Naive thymus-derived CD4-positive, alpha-beta T cell (primary cell): ENCODE results near the gene PLGRKT. TPM values are rescaled to one million over a fixed set of nuclear protein-coding genes. Genes with fewer than 3 reads are reported as not detected.

Source experiments
- ATAC-seq: fragments of 150-1000 bp; cut with Tn5 transposase; 2 replicates; pipeline ENCODE4 v1.10.0; 2021; ENCODE audit warnings: mild to moderate bottlenecking, moderate library complexity
- CTCF ChIA-PET: fragments of 350-600 bp; sonication (Branson Sonifier 250); formaldehyde crosslinking; loops from one replicate; lab custom pipeline; 2021; ENCODE audit warnings: antibody characterized with exemption; lab: Charles Lee
- POLR2A ChIA-PET: fragments of 350-600 bp; sonication (Branson Sonifier 250); formaldehyde crosslinking; loops from one replicate; lab custom pipeline; 2021; ENCODE audit warnings: antibody characterized with exemption, inconsistent platforms; lab: Charles Lee
- DNase-seq, 9 donors: peaks; one replicate each; pipeline versions ENCODE4 v3.0.0 to v3.0.0-alpha.2; 2020 to 2022; ENCODE audit warnings: mixed read lengths in 1 of 9
- H3K27ac ChIP-seq: one replicate; pipeline ENCODE4 v1.7.0; 2013; ENCODE audit warnings: mild to moderate bottlenecking, low read depth, low read length, moderate library complexity
- H3K27me3 ChIP-seq, 2 donors: one replicate each; pipeline ENCODE4 v1.7.0; 2013; ENCODE audit warnings: low read length in 2 of 2, mild to moderate bottlenecking in 2 of 2, moderate library complexity in 2 of 2; ENCODE audit not compliant: control insufficient read depth in 2 of 2, insufficient read depth in 2 of 2
- H3K36me3 ChIP-seq, 3 experiments: 1 replicate in 2 of 3; 2 replicates in 1 of 3; pipeline ENCODE4 v1.7.0; 2013; ENCODE audit warnings: low read length in 3 of 3, mild to moderate bottlenecking in 3 of 3, moderate library complexity in 1 of 3; ENCODE audit not compliant: insufficient read depth in 3 of 3, control insufficient read depth in 2 of 3
- H3K4me1 ChIP-seq, 2 donors: one replicate each; pipeline ENCODE4 v1.7.0; 2013; ENCODE audit warnings: low read length in 2 of 2, mild to moderate bottlenecking in 2 of 2, moderate library complexity in 1 of 2; ENCODE audit not compliant: control insufficient read depth in 2 of 2, insufficient read depth in 2 of 2
- H3K4me3 ChIP-seq: 2 replicates; pipeline ENCODE4 v1.7.0; 2013; ENCODE audit warnings: mild to moderate bottlenecking, low read length
- H3K9me3 ChIP-seq, 3 experiments: 1 replicate in 2 of 3; 2 replicates in 1 of 3; pipeline ENCODE4 v1.7.0; 2013; ENCODE audit warnings: low read length in 3 of 3; ENCODE audit not compliant: control insufficient read depth in 2 of 3
- H3K27ac Mint-ChIP-seq, 9 donors: one replicate each; pipeline ENCODE4 v1.8.0; 2020 to 2022; ENCODE audit warnings: mixed read lengths in 9 of 9, mild to moderate bottlenecking in 8 of 9, moderate library complexity in 5 of 9, inconsistent platforms in 2 of 9
- H3K27me3 Mint-ChIP-seq, 5 donors: one replicate each; pipeline ENCODE4 v1.8.0; 2021 to 2022; ENCODE audit warnings: mixed read lengths in 5 of 5, mild to moderate bottlenecking in 1 of 5
- H3K36me3 Mint-ChIP-seq, 5 donors: one replicate each; pipeline ENCODE4 v1.8.0; 2020 to 2022; ENCODE audit warnings: mixed read lengths in 5 of 5, mild to moderate bottlenecking in 3 of 5, inconsistent platforms in 1 of 5
- H3K4me1 Mint-ChIP-seq, 7 donors: one replicate each; pipeline ENCODE4 v1.8.0; 2020 to 2022; ENCODE audit warnings: mixed read lengths in 7 of 7, mild to moderate bottlenecking in 3 of 7, inconsistent platforms in 1 of 7
- H3K4me3 Mint-ChIP-seq, 10 donors: one replicate each; pipeline ENCODE4 v1.8.0; 2020 to 2022; ENCODE audit warnings: mild to moderate bottlenecking in 10 of 10, mixed read lengths in 10 of 10, moderate library complexity in 6 of 10, inconsistent platforms in 2 of 10
- H3K9me3 Mint-ChIP-seq, 11 donors: one replicate each; pipeline ENCODE4 v1.8.0; 2020 to 2022; ENCODE audit warnings: mixed read lengths in 11 of 11, mild to moderate bottlenecking in 4 of 11, inconsistent platforms in 1 of 11, moderate library complexity in 1 of 11
- intact Hi-C, 2 donors: fragments of 100-400 bp; cut with micrococcal nuclease; formaldehyde crosslinking; loops; one replicate each; pipeline ENCODE4 v1.15.1; 2023
- polyA plus RNA-seq, 2 donors: library from polyadenylated mRNA; unstranded; fragments of 300-500 nt; fragmentation: Illumina TruSeq; gene quantifications; one replicate each; pipeline ENCODE4 v1.2.3, GENCODE V29; 2021
- total RNA-seq, 6 experiments: library from RNA in 5 of 6; stranded (reverse) in 5 of 6; gene quantifications; 1 replicate in 5 of 6; 2 replicates in 1 of 6; pipeline ENCODE4 v1.2.3 and lab custom pipeline; 2021 to 2026

Gene PLGRKT
- 10 to 100 TPM; 15.8 to 31.7 (median 16.8) TPM for total RNA-seq
- 10 to 100 TPM; 41.9 to 79.6 TPM for polyA plus RNA-seq
- 12.4 reads per million, percentile 40 among the genes with 10 or more reads in this experiment for total RNA-seq (lab: John Stamatoyannopoulos, UW)

DNA sequence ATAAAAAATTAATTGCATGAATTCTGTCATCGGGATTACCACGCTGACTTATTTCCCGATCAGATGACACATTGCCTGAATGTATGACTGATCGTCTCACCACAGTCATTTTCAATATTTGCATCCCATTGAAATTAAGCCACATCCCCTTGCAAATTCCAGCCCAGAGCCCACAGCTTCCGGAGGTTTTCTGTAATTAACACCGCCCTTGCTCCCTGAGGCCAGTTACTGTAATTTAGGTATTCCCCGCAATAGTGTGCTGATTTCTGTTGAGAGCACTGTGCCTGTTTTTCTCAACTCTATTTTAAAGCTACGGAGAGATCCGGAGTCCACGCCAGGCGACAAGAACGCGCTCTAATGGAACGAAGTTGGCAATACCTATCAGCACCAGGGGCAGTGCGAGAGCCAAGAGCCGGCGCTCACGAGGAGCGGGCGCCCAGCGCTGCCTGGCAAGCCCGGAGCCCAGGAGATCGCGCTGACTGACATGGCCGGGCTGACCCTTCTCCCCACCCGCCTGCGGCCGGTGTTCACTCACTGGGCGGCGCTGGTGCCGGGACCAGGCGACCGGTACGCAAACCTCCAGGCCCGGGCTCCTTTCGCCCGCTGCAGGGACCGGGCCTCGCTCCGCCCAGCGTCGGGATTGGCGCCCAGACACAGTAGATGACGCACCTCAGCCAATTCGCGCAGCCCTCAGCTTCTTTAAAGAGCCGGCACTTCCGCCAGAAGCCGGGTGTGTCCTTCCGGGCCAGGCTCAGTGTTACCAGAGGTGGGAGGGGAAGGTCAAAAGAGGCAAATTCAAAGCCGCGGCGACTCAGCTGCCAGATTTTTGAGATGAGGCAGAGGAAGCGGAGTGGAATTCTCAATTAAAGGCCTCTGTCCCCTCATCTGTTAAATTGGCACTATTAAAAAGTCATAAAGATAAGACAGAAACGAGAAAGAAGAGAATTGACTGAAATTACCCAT, at the start of gene PLGRKT:
PLGRKT (minus strand) TSS at position 672 of the 963 bp plus-strand sequence. CDS start 5,948 bp downstream, outside the sequence.
- peak within 1 kb of the TSS; percentile 84 for H3K4me3 ChIP-seq
- peaks cover 7 to 50% (median 36%) of the 10 kb centered on the region in 7 donors for H3K4me1 Mint-ChIP-seq
- POLR2A ChIA-PET = interaction anchor here (0.6 to 5.3 kb wide), 27 partner anchors 9 to 1911 kb away, joined by 3 to 73 read pairs (median 4); partner anchors contain the start of genes CD274, RCL1, RFX3 and RIC1
- H3K36me3 Mint-ChIP-seq = peaks cover 0 to 27% (median 10%) of the 10 kb centered on the region in 5 donors
- no peaks in the 10 kb centered on the region for H3K27me3 Mint-ChIP-seq
- peaks cover 0 to 9% (median 0%) of the 10 kb centered on the region in 3 experiments for H3K36me3 ChIP-seq
- CTCF ChIA-PET = interaction anchor here (0.6 to 4.3 kb wide), 9 partner anchors 11 to 443 kb away, joined by 3 to 22 read pairs (median 4); partner anchors contain the start of gene CD274
- ATAC-seq = peak; percentile 96
- no peaks in the 10 kb centered on the region for H3K9me3 Mint-ChIP-seq
- peak; percentile 77 to 91 (median 89) for DNase-seq
- peak within 1 kb of the TSS; percentile 86 to 98 (median 96) for H3K4me3 Mint-ChIP-seq
- intact Hi-C loops = loop anchor here (1.0 to 5.0 kb wide), 21 partner anchors 9 to 1910 kb away; partner anchors contain the start of genes AK3 (in 2 of the 2), CD274 (in 2 of the 2), JAK2 (in 2 of the 2) and RCL1 (in 2 of the 2)
- H3K27ac Mint-ChIP-seq = peak within 1 kb of the TSS; percentile 90 to 100 (median 98)
- no peaks in the 10 kb centered on the region for H3K27me3 ChIP-seq
- H3K4me1 ChIP-seq = peaks cover 18 to 19% of the 10 kb centered on the region in 2 donors
- H3K9me3 ChIP-seq = no peaks in the 10 kb centered on the region
- peak within 1 kb of the TSS; percentile 81 for H3K27ac ChIP-seq

GRCh38 chr9:5486988-5487387, 49.3 kb upstream of the PLGRKT start:
- ATAC-seq (no peak), DNase-seq (no peak)
- intact Hi-C loops = loop anchor here in 1 of 2 donors (1.0 kb wide), 1 partner anchor 103 kb away; no protein-coding TSS in a partner anchor
- Mint-ChIP-seq H3K9me3 (no peaks in the 10 kb centered on the region), H3K27me3 (peaks cover 0 to 4% (median 0%) of the 10 kb centered on the region in 5 donors), H3K4me3 (no peak overlapping the region), H3K4me1 (peaks cover 0 to 3% (median 0%) of the 10 kb centered on the region in 7 donors), H3K36me3 (peaks cover 0 to 2% (median 0%) of the 10 kb centered on the region in 5 donors), H3K27ac (no peak overlapping the region)
- Histone ChIP-seq H3K4me1 (no peaks in the 10 kb centered on the region), H3K4me3 (no peak overlapping the region), H3K27ac (no peak overlapping the region), H3K27me3 (no peaks in the 10 kb centered on the region), H3K9me3 (no peaks in the 10 kb centered on the region), H3K36me3 (no peaks in the 10 kb centered on the region)
- POLR2A ChIA-PET = no interaction called here
- CTCF ChIA-PET = no interaction called here

GRCh38 chr9:5485378-5486085, 47.8 kb upstream of the PLGRKT start:
- peaks cover 0 to 3% (median 0%) of the 10 kb centered on the region in 7 donors for H3K4me1 Mint-ChIP-seq
- H3K27me3 Mint-ChIP-seq = peaks cover 0 to 7% (median 0%) of the 10 kb centered on the region in 5 donors

DNA sequence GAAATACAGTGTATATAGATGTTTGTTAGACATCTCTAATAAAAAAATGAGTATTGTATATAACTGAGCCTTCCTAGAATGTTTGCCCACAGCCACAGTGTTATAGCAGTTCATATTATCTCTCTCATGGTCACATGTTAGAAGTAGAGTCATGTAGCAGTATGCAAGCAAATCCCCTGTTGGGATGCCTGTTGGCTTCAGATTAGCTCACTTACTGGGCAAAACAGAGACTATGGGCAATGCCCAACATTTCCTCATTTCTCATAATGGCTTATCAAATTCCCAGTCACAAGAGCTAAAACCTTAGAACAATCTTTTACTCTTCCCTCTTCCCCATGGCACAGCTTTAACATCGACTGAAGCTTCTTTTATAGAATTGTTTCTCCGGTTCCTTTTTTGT, 45.6 kb upstream of the PLGRKT start:
- ChIA-PET POLR2A (no interaction called here), CTCF (no interaction called here)
- Mint-ChIP-seq H3K36me3 (peaks cover 0 to 5% (median 0%) of the 10 kb centered on the region in 5 donors), H3K4me3 (no peak overlapping the region), H3K4me1 (peaks cover 0 to 1% (median 0%) of the 10 kb centered on the region in 7 donors), H3K9me3 (peaks cover 0 to 3% (median 0%) of the 10 kb centered on the region in 11 donors), H3K27me3 (peaks cover 0 to 7% (median 0%) of the 10 kb centered on the region in 5 donors), H3K27ac (no peak overlapping the region)
- H3K4me1 ChIP-seq = no peaks in the 10 kb centered on the region
- H3K9me3 ChIP-seq = no peaks in the 10 kb centered on the region
- no peaks in the 10 kb centered on the region for H3K36me3 ChIP-seq
- H3K27me3 ChIP-seq = no peaks in the 10 kb centered on the region
- ATAC-seq = no peak
- intact Hi-C loops = no loop called here
- H3K4me3 ChIP-seq = no peak overlapping the region
- H3K27ac ChIP-seq = no peak overlapping the region
- no peak for DNase-seq

More at GRCh38 chr9:5485378-5486085, 47.8 kb upstream of the PLGRKT start:
- ChIA-PET CTCF (no interaction called here), POLR2A (interaction anchor here (0.5 kb wide), 1 partner anchor 42 kb away, joined by 3 read pairs; no protein-coding TSS in a partner anchor)
- H3K27me3 ChIP-seq = no peaks in the 10 kb centered on the region
- no peak overlapping the region for H3K4me3 ChIP-seq
- intact Hi-C loops = loop anchor here in 1 of 2 donors (2.0 kb wide), 1 partner anchor 25 kb away; the partner anchor contains the start of gene PDCD1LG2
- no peaks in the 10 kb centered on the region for H3K36me3 ChIP-seq
- Mint-ChIP-seq H3K27ac (no peak overlapping the region), H3K9me3 (no peaks in the 10 kb centered on the region), H3K4me3 (no peak overlapping the region), H3K36me3 (peaks cover 0 to 2% (median 0%) of the 10 kb centered on the region in 5 donors)
- peak; percentile 70 for ATAC-seq
- DNase-seq = no peak
- no peak overlapping the region for H3K27ac ChIP-seq
- no peaks in the 10 kb centered on the region for H3K9me3 ChIP-seq
- H3K4me1 ChIP-seq = no peaks in the 10 kb centered on the region

DNA sequence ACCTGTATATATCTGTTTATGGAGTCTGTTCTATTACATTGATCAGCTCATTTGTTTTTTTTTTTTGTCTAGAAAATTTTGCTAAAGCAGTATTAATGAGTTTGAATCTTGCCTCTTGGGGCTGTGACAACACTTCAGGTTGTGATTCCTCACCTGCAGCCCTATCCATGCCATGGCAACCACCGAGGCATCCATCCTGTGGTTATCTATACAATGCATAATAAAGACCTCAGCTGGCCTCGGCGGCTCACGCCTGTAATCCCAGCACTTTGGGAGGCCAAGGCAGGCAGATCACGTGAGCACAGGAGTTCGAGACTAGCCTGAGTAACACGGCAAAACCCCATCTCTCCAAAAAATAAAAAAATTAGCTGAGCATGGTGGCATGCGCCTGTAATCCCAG, 44.5 kb upstream of the PLGRKT start:
- POLR2A ChIA-PET = interaction anchor here (0.6 kb wide), 1 partner anchor 436 kb away, joined by 4 read pairs; no protein-coding TSS in a partner anchor
- H3K27ac Mint-ChIP-seq = no peak overlapping the region
- peaks cover 0 to 3% (median 0%) of the 10 kb centered on the region in 7 donors for H3K4me1 Mint-ChIP-seq
- H3K27me3 Mint-ChIP-seq = peaks cover 0 to 4% (median 0%) of the 10 kb centered on the region in 5 donors
- no peak overlapping the region for H3K27ac ChIP-seq
- H3K36me3 ChIP-seq = no peaks in the 10 kb centered on the region
- H3K4me3 Mint-ChIP-seq = no peak overlapping the region
- H3K27me3 ChIP-seq = no peaks in the 10 kb centered on the region
- no peaks in the 10 kb centered on the region for H3K4me1 ChIP-seq
- peaks cover 0 to 4% (median 0%) of the 10 kb centered on the region in 5 donors for H3K36me3 Mint-ChIP-seq
- intact Hi-C loops = no loop called here
- H3K9me3 ChIP-seq = no peaks in the 10 kb centered on the region
- DNase-seq = no peak
- peaks cover 0 to 3% (median 0%) of the 10 kb centered on the region in 11 donors for H3K9me3 Mint-ChIP-seq
- CTCF ChIA-PET = interaction anchor here (0.6 kb wide), 1 partner anchor 418 kb away, joined by 6 read pairs; no protein-coding TSS in a partner anchor
- ATAC-seq = no peak
- H3K4me3 ChIP-seq = no peak overlapping the region
